SIG-M5 treated with dmso at 0.1 percent for 504 hours (cell line): Measurements from ENCODE around the gene PSMA8.
"Not testable (repeated sequence)": the region's sequence is repeated elsewhere in the genome, so short reads cannot be mapped to it uniquely, and the experiment has no call there.

ENCODE experiments used
- DNase-seq: peaks from one replicate; lab custom pipeline; 2025; ENCODE audit not compliant: unreplicated experiment; lab: John Stamatoyannopoulos, UW

Gene PSMA8

GRCh38 chr18:26228562-26229260 lies 95.0 kb downstream of the PSMA8 start:
- no peak for DNase-seq

DNA sequence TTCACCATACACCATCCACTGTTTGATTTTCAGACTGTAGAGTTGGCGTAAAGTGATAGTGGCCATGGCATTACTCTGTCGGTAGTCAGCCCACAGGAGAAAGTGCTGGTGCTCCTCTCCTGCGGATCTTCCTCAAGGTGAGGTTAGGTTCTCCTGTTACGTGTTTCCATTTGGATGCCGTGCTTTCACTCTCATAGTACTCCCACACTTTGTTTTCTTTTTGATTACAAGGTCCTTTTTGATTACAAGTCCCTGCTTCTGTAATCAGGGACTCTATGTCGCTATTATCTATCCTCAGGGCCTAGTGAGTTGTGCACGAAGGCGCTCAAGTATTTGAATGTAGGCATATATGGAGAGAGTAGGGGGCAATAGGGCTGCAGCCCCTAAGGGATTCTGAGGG lies 96.8 kb downstream of the PSMA8 start:
- DNase-seq, result no peak

DNA sequence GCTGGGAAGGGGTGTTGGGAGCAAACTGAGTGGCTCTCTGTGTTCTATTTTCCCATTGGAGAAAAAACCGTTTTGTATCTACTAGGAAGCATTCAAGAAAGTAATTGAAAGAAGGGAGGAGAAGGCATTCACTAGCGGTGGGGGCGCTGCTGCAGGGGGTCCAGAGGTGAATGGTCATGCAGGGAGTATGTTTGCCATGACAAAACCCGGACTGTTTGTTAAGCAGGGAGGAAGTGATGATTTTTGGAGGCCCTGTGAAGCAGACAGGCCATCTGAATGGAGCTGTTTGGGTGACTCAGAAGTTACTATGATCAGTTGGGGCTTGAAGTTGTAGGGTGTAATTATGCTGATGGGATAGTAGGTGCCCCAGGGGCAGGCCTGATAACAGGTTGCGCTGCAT lies 99.5 kb downstream of the PSMA8 start:
- no peak for DNase-seq

DNA sequence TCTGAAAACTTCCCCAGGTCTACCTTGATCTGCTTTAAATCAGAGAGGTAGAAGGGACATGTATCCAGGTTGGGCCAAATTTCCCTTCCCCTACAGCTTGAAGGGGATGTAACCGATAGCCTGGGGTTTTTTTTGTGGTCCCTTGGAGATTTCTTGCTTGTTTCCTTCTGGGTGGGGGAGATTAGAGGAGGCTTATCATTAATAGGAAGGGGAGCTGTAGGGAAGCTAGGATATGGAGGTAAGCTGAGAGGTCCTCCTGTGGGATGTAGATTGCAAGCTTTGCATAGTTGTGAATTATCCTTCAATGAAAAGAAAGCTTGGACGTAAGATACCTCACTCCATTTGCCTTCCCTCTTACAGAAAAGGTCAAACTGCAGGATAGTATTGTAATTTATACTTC lies 103.7 kb downstream of the PSMA8 start:
- DNase-seq, result not testable (repeated sequence)

GRCh38 chr18:26238718-26239117 lies 105.0 kb downstream of the PSMA8 start:
- DNase-seq, result not testable (repeated sequence)

GRCh38 chr18:26242392-26242791 lies 108.7 kb downstream of the PSMA8 start:
- not testable (repeated sequence) for DNase-seq
